ENCODE data around the gene RNH1. TPM values are rescaled to one million over a fixed set of nuclear protein-coding genes. Genes with fewer than 3 reads are reported as not detected.
A peak's percentile ranks its signal among the peaks of the same experiment; 100 is the strongest.

RNH1 gene
- polyA plus RNA-seq, 3 donors, result 99.2 to 115 (median 110) TPM

- no peak for DNase-seq
These were observed 44.7 kb downstream of the RNH1 start for GRCh38 chr11:462107-462890.

DNA sequence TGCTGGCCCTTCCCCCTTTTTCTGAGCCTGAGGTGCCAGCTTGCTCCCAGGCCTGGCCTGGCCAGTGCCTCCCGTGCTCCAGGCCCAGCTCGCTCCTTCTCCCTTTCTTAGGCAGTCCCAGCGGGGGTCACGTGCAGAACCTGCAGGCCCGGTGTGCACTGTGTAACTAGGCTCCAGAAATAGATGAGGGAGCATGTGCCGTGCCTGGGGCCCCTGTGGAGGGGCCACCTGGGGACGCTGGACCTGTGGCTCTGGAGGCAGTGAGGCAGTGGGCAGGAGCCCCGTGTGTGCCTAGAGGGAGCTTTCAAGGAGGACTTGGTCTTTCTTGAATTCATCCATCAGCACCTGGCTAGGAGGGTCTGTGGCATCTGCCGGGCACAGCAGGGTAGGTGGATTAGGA lies 45.4 kb downstream of the RNH1 start:
- no peak for DNase-seq

GRCh38 chr11:460331-461199 lies 46.5 kb downstream of the RNH1 start:
- no peak for DNase-seq

DNA sequence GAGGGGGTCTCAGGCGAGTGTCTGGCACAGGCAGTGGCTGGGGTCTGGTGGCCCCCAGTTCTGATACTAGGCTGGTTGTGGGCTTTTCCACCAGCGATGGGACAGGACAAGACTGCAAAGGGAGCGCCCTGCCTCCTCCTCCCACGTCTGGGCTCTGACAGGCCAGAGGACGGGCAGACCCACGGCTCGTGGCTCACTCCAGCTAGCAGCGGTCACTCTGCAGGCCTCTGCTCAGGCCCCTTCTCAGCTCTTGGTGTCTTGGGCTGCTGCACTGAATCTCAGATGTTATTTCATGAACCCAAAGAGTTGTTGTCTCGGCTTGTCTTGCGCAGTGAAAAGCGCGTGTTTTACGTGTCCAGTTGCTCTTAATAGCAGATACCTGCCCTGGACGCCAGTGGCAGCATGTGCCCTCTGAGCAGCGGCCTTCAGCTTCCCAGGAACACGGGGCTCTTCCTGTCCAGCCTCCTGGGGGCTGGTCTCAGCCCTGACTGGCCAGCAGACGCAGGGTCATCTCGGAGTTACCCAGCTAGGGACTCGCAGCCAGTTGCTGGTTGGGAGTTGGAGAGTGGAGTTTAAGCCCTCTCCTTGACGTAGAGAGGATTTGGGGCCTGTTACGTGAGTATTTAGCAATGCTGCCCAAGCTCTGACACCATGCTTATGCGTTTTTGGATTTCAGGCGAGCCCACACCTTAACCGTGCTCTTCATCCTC lies 47.4 kb downstream of the RNH1 start:
- DNase-seq, result no peak

GRCh38 chr11:457111-457760 lies 49.8 kb downstream of the RNH1 start:
- DNase-seq, result no peak

- no peak for DNase-seq
These were observed 50.5 kb downstream of the RNH1 start for GRCh38 chr11:456533-456932.

- DNase-seq, result no peak
These were observed 51.4 kb downstream of the RNH1 start for GRCh38 chr11:455566-456147.

DNA sequence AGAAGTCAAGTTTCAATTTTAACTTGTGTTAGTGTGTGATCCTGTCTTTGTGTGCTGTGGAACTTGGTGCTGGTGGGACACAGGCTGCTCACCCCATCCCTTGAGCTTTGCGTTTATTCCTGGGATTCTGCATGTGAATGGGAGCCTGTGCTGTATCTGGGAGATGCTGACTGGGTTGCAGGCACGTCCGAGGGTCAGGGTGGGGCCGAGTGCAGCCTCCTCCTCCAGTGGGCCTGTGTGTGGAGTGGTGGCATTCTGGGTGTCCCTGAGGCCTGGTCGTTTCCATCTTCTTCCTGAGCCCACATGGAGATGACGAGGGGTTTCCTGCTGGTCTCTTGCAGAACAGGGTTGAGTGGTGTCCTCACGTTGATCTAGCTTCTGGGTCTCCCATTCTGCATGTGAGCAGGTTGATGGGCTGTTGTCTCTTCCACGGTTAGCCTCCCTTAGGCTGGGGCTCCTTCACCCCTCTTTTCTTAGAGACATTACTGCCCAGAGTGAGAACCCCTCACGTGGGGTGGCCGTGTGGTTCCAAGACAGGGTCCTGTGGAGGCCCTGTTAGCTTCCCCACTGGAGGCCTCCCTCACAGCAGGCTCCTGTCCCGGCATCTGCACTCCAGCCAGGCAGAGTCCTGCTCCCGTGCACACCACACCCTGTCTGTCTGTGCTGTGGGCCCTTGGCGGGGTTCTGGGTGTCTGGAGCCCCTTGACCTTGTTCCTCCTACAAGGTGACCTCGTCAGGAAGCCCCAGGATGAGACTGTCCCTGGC lies 52.1 kb downstream of the RNH1 start:
- no peak for DNase-seq

GRCh38 chr11:454043-454442 lies 53.0 kb downstream of the RNH1 start:
- no peak for DNase-seq

DNA sequence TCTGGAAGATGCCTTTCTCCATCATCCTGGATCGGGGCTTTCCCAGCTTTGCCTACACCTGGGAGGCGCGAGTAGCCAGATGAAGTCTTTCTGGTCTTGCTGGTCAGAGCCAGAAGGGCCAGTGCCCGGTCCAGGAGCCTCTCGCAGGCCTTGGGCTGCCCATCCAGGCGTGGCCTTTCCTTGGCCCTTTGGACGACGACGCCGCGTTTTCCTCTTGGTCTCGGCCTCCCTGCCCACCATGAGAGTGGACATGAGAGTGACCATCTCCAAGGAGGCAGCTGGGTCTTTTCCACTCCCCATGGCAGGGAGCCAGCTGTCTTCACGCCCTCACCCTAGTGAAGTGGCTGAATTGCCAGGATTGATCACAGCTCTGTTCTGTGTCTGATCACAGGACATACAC lies 53.5 kb downstream of the RNH1 start:
- DNase-seq, result no peak

DNA sequence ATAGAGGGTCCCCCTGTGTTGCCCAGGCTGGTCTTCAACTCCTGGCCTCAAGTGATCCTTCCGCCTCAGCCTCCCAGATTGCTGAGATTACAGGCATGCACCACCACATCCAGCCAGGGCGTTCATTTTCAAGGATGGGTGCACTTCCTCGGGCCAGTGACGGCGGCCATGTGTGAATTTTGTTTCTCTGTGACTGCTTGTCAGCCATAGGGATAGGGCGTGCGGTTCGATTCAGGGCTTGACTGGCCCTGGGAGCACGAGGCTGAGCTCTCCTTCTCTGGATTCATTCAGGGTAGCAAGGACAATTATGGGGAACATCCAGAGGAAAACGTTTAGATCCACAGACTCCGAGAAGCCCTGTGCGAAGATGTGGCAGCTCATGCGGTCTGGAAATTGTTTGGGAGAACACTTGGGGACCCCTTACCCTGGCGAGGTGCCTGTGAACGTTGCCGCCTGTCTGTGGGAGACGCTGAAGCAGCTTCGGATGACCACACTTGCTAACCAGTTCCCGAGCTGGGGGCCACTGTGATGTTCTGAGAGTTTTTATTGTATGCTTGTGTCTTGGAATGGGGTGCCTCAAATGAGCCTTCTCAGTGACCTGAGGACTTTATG lies 54.0 kb downstream of the RNH1 start:
- DNase-seq, result no peak

GRCh38 chr11:452203-452744 lies 54.8 kb downstream of the RNH1 start:
- no peak for DNase-seq

- DNase-seq, result no peak
These were observed 55.3 kb downstream of the RNH1 start for GRCh38 chr11:451738-452137.

DNA sequence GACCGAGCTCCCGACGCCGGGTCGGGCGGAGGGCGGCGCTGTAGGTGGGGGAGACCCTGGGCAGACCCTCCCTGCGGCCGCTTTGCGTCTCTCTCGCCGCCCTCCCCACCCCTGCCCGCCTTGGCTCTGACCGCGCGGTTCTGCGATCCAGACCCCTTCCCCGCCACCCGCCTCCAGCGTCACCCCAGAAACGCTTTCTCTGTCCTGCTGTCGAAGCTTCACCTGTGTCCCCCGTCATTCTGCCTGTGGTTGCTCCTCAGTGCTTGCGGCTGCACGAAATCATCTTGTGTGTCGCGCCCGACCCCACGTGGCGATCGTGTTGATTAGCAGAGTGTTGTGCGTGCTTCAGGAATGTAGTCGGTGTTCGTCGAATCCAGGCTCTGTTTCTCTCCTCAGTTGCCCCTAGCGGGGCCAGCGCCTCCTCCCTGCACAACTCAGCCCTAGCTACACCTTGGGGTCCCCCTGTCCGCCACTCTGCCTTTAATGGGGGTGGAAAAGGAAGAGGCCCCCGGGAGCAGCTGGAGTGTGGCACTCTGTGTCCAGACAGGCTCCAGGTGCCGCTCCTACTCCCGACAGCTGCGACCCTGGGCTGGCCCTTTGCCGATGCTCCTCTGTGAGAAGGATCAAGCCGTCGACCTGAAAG lies 56.1 kb downstream of the RNH1 start:
- peak; percentile 72 for DNase-seq

DNA sequence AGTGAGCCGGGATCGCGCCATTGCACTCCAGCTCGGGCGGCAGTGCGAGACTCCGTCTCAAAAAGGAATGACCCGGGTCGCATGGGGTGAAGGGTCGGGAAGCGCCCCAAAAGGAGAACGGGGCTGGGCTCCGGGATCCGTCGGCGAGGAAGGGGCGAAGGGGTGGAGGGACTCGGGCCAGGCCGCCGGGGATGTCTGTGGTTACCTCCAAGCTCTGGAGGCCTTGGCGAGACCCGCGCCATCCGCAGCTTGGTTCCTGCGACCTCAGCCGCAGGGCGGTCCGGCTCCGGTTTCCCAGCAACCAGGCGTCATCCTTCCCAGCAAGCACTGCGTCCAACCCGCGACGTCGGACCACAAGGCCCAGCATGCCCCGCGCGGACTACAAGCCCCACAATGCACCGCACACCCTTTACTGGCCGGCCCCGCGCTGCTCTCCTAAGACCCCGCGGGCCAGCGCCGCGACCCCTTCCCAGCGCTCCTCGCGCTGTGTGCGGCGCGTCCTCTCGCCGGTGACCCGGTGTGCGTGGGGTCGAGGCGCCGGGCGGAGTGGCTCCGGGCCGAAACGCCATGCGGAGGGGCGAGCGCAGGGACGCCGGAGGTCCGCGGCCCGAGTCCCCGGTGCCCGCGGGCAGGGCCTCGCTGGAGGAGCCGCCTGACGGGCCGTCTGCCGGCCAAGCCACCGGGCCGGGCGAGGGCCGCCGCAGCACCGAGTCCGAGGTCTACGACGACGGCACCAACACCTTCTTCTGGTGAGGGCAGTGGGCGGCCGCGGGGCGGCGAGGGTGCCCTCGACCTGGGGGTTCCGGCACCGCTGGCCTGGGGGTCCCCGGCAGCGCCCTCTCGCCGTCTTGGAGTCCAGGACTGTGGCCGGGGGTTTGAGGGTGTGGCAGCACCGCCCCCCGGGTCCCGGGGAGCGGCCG lies 56.9 kb downstream of the RNH1 start, which contains the start of gene PTDSS2:
Gene PTDSS2, plus strand, starts transcription at position 391 of the 920 bp plus-strand sequence. Its CDS starts 177 bp downstream, at position 568.
- peak; percentile 97 for DNase-seq

DNA sequence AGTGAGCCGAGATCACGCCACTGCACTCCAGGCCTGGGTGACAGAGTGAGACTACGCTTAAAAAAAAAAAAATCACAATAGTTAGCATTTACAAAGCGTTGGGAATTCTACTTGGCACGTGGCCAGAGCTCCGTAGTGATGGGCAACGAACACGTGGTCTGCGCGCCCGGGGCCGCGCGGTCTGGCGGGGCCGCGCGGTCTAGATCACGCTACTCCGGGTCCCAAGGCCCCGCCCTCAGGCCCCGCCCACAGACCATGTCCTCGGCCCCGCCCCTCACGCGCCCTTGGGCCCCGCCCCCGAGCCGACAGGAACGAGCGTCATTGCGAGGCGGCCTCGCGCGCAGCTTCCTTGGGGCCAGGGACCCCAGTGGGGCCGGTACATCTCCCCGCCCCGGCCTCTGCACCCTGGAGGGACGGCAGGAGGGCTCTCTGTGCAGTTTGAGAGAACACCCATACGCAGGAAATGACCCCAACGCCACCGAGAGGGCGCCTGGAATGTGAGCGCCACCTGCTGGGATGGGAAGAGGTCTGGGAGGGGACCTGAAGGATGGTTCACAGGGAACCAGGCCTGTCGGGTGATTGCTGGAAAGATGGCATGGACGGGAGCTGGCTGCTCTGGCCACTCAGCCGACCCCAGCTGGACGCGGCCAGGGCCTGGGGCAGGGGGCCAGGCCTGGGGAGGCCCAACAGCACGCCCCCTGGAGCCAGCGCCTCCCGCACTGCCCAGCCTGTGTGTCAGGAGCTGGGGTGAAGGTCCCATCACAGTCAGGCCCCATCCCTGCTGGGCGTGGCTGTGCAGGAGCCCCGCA lies 58.9 kb downstream of the RNH1 start:
- DNase-seq, result peak; percentile 92

- no peak for DNase-seq
These were observed 60.2 kb downstream of the RNH1 start for GRCh38 chr11:446891-447290.

All from renal pelvis (tissue), 4 donors.